GM21423 (cell line): ENCODE data around the gene GALNS.

Experiments
- ATAC-seq: cut with Tn5 transposase; IDR thresholded peaks from one replicate; pipeline ENCODE4 v1.9.1; 2021; ENCODE audit warnings: mild to moderate bottlenecking, moderate library complexity; ENCODE audit not compliant: unreplicated experiment

The GALNS gene

DNA sequence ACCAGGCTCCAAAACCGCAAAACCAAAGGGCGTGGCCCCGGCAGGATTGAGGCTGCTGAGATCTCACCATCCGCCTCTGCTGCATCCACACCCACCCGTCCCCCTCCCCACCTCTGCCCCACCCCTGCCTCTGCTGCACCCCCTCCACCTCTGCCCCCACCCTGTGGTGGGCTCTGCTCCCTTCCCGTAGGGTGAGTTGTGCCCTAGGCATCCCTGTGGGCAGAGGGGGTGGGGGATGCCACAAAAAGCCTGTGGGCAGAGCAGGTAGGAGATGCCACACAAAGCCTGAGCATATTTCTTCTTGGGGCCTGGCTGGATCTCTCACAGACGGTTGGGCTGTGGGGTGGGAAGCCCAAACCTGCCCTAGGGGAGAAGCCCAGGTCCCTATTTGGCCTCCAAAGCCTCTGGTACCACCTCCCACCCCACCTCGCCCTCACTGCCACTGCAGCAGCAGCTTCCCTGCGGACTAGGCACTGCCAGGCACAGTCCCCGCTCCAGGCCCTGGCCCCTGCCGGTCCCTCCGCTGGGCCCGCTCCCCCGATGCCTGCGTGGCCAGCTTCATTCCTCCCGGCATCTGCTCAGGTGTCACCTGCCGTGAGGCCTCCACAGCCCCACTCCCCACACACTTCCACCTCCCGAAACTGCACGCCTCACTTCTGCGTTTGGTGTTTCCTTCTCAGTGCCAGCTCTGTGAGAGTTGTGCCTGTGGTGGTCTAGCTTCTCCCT, 21.0 kb upstream of the GALNS start:
- ATAC-seq = no peak

DNA sequence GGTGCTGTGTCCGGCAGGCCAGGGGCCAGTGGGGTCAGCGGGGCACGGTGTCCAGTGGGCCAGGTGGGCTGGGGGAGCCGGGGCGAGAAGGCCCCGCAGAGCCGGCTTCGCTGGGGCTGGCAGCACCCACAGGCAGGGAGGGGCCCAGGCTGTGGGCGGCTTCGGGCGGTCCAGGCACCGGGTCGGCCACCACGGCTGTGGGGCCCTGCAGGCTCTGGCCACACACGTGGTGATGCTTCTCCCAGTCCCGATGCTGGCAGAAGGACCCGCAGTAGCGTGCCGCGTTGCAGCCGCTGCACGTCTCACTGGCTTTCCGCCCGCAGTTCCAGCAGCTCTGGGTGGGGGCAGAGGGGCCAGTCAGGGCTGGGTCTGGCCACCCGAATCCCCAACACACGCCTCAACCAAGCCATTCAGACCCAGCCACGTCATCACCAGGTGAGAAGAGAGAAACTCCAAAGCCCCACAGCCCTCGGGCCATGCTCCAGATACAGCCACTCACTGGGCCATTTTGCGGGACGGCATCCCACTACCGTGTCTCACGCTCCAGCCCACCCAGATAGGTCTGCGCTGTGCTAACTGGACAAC, 20.3 kb upstream of the GALNS start:
- ATAC-seq = no peak

DNA sequence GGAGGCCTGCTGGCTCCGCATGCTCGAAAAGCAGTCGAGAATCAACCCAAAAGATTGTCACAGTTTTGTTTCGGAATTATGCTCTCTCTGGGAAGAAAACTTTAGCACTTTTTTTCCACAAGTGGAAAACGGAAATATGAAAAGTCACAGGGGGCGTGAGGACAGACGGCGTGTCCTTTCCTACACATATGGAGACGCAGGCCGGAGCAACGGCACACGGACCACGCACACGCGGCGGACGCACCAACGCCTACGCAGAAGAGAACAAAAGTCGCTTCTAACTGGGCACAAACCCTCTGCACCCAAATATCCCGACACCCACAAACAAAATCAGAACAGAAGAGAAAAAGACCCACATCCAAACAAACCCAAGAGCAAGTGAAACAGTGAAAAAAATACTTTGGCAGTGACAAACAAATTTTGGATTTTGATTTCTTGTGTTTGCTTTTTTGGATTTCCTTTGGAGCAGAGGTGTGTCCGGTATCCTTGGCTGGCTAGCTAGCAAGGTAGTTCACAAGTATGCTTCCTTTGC, 19.0 kb upstream of the GALNS start:
- no peak for ATAC-seq

DNA sequence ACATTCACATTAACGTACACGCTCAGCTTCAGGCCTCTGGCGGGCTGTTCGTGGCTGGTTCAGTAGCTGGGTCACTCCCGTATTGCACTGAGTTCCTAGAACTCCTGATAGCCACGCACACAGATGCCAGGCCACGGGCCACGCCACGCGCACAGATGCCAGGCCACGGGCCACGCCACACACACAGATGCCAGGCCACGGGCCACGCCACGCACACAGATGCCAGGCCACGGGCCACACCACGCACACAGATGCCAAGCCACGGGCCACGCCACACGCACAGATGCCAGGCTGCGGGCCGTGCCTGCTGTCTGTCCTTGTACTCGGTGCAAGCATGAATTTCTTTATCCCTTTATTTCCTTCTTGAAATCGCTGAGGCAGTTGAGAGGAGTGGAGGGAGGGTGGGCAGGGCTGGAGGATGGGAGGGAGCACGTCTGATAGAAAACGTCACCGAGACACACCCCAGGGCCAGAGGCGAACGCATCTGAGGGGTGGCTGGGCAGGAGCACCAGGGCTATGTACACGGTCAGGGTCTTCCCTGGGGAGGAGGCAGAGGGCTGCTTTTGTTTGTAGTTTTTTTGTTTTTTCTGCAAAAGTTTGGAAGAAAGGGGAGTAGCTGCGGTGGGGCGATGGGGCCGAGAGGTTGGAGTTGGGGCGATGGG, 18.3 kb upstream of the GALNS start:
- no peak for ATAC-seq

DNA sequence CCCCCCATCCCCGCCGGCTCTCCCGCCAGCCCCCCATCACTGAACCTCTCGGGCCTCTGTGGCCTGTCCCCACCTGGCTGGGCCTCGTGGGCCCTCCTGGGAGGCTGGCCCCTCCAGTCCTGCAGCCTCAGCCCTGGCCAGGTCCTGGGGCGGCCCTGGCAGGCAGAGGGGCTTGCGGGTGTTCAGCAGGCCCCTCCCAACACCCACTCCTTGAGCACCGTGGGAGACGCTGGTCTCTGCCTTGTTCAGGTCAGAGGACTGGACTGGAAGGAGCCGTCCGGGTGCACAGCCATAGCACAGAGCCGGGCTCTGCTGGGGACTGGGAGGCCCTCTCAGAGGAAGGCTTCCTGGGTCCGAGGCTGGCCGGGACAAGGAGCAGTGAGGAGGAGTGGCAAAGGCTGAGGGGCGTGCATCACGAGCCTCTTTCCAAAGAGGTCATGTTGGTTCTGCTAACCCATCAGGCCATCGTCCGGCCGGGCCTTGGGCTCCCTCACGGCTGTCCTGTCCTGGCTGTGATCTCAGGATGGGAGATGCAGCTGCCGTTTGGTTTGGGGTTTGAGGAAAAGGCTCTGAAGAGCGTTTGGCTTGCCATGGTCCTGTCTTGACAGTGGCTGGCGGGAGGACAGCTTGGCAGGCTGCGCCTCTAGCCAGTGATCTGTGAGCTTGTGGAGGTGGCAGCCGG, 16.0 kb upstream of the GALNS start:
- ATAC-seq = no peak

DNA sequence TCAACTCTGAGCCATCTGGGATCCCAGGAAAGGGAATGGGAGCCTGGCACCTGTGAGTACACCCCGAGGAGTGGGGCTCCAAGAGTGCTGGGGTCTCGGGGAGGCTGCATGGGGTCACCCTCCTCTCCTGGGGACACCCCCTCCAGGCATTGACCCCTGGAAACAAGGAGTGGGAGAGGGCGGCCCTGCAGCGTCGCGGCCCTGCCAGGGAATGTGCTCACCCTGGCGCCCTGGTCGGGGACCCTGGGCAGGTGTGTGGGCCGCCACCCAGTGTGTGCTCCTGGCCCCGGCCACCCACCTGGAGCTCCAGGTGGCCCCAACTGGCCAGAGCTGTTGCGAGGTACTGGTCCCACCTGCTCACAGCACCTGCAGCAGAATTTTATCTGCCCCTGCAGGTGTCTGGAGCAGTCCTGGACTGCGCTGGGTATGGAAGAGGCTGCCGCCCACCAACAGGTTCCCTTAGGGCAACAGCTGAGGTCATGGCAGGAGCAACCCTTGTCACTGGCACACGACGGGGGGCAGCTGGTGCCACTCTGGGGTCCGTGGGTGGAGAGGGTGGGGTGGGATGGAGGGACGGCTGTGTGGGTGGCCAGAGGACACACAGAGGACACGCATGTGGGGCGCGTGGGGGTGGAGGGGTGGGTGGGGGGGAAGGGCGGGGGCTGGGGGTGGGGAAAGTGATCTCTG, 15.1 kb upstream of the GALNS start:
- ATAC-seq = no peak

DNA sequence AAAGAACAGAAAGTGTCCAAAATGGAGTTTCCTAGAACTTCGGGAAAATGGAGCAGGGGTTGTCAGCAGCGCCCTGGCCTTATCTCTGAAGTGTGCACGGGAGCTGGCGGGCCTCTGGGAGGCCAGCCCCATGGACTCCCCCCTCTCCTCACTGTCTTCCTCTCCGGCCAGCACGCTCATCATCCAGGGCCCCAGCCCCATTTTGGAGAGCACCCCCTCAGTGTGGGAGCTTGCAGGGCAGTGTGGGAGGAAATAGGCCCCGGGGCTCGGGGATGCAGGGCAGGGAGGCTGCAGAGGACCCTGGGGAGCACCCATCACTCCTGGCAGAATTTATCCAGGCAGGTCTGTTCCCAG, 14.6 kb upstream of the GALNS start:
- no peak for ATAC-seq

DNA sequence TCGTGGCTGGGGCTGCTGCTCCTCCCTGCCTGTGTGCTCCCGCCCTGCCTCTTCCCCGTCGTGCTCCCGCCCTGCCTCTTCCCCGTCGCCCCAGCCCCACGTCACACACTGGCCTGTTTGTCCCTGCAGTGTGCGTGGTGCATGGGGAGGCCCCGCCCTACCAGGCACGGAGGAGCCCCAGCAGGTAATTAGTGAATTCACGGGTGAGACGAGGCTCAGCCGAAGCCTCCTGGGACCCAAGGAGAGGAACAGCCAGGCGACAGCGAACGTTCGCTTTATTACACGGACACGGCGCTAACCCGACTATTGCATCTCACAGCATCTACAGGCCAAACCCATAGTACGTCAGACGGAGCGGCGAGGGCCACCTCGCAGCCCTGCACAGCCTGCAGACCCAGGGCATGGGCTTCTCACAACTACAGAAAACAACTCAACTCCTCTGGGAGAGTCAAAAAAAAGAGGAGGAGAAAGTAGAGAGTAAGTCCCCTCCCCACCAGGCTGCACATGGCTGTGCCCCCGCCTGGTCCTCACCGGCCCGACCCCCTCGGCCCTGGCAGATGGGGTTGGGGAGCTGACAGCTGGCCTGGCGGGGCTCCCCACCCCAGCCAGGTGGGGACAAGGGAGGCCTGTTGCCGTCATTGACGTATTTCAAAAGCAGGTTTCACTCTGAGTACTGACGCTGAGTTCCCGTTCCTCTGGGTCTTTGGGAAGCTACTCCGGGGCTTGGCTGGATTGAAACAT, 14.0 kb upstream of the GALNS start:
- ATAC-seq = no peak

DNA sequence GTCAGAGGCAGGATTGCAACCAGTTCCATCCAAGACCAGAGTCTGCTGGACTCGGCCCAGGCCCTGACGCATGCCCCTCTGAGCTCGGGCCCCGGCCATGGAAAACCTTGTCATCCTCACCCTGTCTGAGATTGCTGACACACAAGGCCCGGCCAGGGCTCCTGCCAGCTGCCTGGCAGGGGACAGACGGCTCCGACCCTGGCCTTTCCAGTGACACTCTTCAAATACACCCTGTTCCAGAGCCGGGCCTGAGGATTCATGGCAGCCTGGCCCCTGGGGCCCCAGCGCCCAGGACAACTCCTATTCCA, 12.9 kb upstream of the GALNS start:
- ATAC-seq = no peak

DNA sequence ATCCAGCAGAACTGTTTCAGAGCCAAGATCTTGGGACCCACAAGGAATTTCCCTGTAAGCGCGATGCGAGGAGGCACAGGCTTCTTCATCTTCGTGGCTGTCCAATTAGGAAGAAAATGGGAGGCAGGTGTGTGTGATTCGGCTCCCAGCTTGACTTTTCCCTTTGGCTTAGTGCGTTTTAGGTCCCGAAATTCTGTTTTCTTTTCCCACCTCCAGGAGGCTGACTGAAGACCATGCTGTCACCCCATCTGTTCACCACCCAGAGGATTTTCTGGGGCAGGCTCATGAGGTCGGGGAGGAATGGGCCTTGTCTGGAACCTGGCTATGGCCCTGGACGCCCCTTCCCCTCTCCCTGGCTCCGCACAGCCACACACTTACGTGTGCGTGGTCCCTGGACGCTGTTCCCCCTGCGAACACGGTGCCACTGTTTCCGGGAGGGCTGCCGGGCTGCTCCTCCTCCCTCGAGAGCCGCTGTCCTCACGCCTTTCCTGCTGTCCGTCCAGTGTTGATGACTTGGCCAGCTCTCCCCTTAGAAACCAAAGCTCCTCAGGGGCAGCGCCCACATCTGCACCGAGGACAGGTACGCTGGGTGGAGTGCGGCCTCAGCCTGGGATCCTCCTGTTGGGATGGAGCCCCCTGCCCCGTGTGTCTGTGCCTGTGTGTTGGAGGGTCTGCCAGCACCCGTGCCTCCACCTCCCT, 12.4 kb upstream of the GALNS start:
- no peak for ATAC-seq

DNA sequence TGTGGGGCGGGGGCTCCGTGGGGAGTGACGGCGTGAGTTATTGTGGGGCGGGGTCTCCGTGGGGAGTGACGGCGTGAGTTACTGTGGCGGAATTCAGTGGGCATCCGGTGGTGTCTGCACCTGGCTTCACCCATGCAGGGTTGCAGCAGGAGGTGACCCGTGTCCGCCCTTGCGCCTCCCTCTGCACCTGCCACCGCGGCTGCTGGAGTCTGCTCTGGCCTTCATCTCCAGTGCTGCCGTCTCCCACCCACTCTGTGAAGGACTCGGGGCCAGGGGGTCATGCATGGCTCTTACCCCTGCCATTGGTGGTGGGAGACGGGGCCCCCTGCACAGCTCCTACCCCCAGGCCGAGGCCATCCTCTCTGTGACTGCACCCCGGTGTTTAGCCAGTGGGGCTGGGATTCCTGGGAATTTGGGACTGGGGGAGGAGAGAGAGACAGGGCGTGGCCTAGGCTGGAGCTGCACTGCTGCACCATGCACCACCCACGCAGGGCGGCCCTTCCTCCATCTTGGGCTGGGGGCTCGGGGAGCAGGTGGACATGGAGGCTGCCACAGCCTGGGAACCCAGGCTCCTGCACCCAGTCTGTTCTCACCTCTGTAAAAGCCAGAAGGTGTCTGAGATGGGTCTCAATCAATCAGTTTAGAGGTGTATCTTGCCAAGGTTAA, 11.0 kb upstream of the GALNS start:
- ATAC-seq = no peak

DNA sequence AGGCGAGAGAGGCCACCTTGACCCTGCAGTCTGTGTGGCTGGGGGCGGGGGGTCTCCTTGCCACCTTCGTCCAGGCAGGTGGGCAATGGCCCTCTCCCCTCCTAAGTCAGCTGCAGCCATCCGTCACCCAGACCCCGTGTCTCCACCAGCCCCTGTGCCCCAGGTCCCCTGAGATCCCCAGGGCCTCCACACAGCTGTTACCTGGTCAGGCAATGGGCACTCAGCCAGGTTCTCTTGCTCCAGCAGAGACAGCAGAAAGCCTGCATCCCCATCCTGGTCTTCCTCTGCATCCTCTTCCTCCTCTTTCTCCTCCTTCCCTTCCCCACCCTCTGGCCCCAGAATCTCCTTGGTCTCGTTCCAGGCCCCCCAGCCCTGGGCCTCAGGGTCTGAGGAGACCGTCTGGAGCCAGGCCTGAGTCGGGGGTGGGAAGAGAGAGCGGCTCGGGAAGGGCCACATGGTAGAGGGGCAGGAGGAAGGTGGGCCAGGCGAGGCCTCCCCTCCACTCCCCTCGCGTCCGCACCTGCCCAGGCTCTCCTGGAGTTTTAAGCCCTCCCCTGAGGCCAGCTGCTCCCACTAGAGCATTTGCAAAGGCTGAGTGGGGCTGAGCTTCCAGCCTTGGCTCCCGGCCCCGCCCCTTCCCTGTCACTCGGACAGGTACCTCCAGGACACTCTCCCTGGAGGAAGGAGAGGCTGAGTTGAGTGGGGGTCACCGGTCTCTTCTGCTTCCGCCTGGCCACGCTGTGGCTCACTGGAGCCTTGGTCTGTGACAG, 9.6 kb upstream of the GALNS start, which contains the start of gene PABPN1L:
Gene PABPN1L (minus strand): TSS at position 510 of the 770 bp plus-strand sequence. CDS start 54 bp downstream, at position 456.
- ATAC-seq = no peak

DNA sequence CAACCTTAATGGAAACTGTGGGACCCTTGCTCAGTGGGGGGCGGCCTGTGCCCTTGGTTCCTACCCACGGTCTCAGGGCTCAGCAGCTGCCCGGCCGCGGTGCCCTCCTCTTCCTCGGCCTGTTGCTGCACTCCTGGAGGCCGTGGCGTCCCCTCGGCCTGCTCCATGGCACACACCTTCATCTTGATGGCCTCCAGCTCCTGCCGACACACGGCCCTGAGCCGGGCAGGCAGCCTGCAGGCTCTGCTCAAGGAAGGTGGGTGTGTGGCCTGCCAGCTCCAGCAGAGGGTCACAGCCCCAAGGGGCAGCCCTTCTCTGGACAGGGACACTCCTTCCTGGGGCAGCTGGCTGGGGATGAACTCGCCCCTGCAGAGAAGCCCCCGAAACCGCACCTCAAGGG, 9.0 kb upstream of the GALNS start:
- ATAC-seq = no peak

DNA sequence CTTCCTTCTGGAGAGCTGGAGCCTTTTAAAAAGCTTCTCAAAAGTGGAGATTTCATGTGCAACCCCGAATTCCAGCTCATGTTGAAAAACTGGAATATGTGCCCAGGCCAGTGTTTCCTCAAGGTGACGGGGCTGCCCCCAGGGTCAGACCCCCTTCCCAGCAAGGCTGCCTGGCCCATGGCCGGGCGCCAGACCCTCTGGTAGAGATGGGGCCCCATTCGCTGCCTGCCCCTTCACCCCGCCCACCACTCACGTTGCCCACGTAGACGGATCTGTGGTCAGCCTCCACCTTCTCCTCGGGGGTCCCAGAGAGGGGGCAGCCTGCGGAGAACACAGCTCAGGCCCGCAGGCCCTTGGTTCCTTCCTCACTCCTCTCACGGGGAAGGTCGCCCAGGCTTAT, 8.6 kb upstream of the GALNS start:
- no peak for ATAC-seq

DNA sequence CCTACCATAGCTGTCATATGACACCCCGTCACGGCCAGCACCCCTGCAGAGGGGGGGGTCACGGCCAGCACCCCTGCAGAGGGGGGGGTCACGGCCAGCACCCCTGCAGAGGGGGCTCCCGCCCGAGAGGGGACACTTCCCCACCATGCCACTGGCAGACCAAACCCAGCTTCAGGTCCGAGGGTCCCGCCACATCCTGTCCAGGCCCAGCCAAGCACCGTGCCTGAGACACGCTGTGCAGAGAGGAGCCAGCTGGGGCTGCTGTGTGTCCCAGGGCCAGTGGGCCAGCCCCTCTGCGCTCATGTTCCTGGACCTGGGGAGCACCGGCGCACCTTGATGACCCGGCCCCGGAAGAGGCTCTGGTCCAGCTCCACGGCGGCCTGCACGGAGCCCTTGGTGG, 7.8 kb upstream of the GALNS start:
- ATAC-seq = no peak

DNA sequence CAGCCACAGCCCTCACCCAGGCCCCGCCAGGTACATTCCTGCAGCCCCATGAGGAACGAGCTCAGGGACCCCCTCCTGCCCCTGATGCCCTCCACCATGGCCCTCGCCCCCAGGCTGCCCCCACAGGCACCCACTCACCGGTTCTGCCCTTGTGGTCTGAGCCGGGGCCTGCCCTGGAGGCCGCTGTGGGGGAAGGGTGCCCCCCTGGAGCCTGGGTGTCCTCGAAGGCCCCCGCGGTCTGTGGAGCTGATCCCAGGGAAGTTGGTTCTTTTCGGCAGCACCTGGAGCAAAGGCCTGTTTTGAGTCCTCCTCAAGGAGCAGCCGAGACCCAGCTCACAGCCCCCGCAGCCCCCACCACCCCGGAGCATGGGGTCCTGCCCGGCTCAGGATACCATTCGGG, 7.4 kb upstream of the GALNS start:
- no peak for ATAC-seq

DNA sequence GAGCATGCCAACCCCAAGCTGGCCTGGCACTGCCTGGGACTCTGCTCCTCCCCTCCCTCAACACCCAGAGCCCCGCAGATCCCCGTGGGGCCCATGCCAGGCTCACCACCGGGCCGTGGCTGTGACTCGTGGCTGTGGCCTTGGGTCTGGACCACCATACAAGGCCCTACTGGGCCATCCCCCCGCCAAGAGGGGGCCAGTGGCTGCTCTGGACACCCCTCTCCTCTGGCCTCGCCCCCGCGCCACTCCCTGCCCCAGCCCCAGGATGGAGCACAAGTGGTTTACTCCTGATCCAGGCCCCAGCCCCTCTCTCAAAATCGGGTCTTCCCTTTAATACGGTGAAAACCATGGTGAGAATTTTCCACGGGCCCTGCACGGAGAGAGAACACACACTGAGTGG, 6.7 kb upstream of the GALNS start:
- ATAC-seq = no peak

DNA sequence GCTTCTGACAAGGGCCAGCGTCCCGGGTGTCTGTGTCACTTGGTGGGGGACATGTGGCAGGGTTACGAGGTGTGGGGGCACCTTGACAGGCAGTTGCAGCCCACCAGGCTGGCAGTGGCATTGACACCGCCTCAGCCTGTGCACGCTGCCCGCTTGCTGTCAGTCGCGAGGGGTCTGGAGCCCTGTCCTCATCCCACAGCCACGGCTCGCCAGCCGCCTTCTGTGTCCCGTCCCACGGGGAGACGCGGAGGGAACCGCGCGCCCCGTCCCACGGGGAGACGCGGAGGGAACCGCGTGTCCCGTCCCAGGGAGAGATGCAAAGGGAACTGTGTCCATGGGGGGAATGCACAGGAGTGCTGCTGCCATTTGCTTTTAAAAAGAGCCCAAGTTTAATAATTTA, 6.2 kb upstream of the GALNS start:
- ATAC-seq = no peak

DNA sequence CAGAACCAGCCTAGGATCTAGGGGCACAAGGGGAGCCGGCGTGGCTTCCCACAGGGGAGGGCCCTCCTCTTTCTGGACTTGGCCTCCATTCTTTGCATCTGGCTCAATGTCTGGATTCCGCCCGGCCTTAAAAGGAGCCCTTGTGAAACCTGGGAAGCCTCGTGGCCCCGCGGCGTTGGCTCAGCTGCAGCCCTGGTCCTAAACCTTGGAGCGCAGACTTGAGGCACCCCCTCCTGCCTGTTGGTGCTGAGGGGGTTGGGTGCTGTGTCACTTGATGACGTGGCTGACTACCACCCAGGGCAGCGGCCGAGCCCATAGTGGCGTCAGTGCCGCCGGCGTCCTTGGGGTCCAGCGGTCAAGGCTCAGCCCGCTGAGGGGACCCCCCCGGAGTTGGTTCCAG, 4.6 kb upstream of the GALNS start:
- ATAC-seq = no peak
